Measurements from ENCODE around the gene POLR3E.

- TF ChIP-seq CTCF (IDR thresholded peaks at IDR 0.05) (no peak), POLR2A (IDR thresholded peaks at IDR 0.05) (no peak), EP300 (IDR thresholded peaks at IDR 0.05) (no peak)
Measured at GRCh38 chr16:22375117-22375962, 78.1 kb downstream of the POLR3E start.

All from gastroesophageal sphincter (tissue), 3 donors.